ENCODE results near the gene ODC1.

DNA sequence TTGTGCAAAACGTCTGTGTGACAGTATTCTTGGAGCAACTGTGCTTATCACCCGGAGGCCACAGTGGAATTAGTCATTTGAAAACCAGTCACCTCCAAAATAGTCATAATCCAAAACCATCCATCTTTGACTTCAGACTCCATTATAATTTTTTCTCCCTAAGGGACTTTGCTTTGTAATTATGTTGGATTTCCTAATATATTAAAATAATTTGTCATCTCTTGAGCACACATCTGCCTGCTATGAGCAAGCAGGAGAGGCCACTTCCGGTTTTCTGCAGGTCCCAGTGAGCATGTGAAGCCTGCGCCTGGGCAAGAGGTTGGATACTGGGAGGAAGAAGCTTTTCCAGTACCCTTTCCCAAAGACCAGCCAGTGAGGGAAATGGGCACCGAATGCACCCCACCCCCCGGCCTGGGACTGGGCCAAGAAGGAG is 57.7 kb downstream of the ODC1 start:
- TF ChIP-seq, protein P1, sequence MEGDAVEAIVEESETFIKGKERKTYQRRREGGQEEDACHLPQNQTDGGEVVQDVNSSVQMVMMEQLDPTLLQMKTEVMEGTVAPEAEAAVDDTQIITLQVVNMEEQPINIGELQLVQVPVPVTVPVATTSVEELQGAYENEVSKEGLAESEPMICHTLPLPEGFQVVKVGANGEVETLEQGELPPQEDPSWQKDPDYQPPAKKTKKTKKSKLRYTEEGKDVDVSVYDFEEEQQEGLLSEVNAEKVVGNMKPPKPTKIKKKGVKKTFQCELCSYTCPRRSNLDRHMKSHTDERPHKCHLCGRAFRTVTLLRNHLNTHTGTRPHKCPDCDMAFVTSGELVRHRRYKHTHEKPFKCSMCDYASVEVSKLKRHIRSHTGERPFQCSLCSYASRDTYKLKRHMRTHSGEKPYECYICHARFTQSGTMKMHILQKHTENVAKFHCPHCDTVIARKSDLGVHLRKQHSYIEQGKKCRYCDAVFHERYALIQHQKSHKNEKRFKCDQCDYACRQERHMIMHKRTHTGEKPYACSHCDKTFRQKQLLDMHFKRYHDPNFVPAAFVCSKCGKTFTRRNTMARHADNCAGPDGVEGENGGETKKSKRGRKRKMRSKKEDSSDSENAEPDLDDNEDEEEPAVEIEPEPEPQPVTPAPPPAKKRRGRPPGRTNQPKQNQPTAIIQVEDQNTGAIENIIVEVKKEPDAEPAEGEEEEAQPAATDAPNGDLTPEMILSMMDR (IDR thresholded peaks at IDR 0.05): no peak
- no peak for TF ChIP-seq POLR2A (IDR thresholded peaks at IDR 0.05)
